GM21576 (cell line): ENCODE results near the gene PER1.
A peak's percentile ranks its signal among the peaks of the same experiment; 100 is the strongest.
"Not testable (repeated sequence)": the region's sequence is repeated elsewhere in the genome, so short reads cannot be mapped to it uniquely, and the experiment has no call there.

Source experiments
- ATAC-seq: cut with Tn5 transposase; IDR thresholded peaks from one replicate; pipeline ENCODE4 v1.9.1; 2021; ENCODE audit warnings: mild to moderate bottlenecking, moderate library complexity; ENCODE audit not compliant: unreplicated experiment

PER1 gene

GRCh38 chr17:8152112-8152775 lies at the start of gene PER1:
TSS of gene PER1 (minus strand) at chr17:8152404. CDS start at chr17:8150706, 1,698 bp downstream.
- ATAC-seq = peak; percentile 22

- ATAC-seq = no peak
Observed at GRCh38 chr17:8192070-8192815, 40.0 kb upstream of the PER1 start.

GRCh38 chr17:8190506-8190905 lies 38.3 kb upstream of the PER1 start:
- no peak for ATAC-seq

- ATAC-seq = peak; percentile 52
Observed at GRCh38 chr17:8189711-8190477, 37.7 kb upstream of the PER1 start, which contains the start of gene BORCS6. TSS of gene BORCS6 (minus strand) at chr17:8190180. CDS start at chr17:8190140, 40 bp downstream.

- no peak for ATAC-seq
Observed at GRCh38 chr17:8189041-8189710, 37.0 kb upstream of the PER1 start.

- ATAC-seq = no peak
Observed at GRCh38 chr17:8188263-8188839, 36.1 kb upstream of the PER1 start.

GRCh38 chr17:8187517-8188262 lies 35.5 kb upstream of the PER1 start:
- no peak for ATAC-seq

- peak; percentile 27 for ATAC-seq
Observed at GRCh38 chr17:8186787-8187516, 34.7 kb upstream of the PER1 start.

GRCh38 chr17:8186446-8186786 lies 34.2 kb upstream of the PER1 start:
- no peak for ATAC-seq

GRCh38 chr17:8185582-8186445 lies 33.6 kb upstream of the PER1 start:
- no peak for ATAC-seq

GRCh38 chr17:8176998-8177731 lies 25.0 kb upstream of the PER1 start:
- ATAC-seq = no peak

GRCh38 chr17:8176197-8176940 lies 24.2 kb upstream of the PER1 start, which contains the start of gene TMEM107:
TSS of gene TMEM107 (minus strand) at chr17:8176380. CDS start at chr17:8176286, 94 bp downstream.
- peak; percentile 53 for ATAC-seq

GRCh38 chr17:8175795-8176196 lies 23.6 kb upstream of the PER1 start:
- ATAC-seq = peak; percentile 3

GRCh38 chr17:8173871-8174322 lies 21.7 kb upstream of the PER1 start:
- ATAC-seq = no peak

- ATAC-seq = peak; percentile 67
Observed at GRCh38 chr17:8173056-8173870, 21.1 kb upstream of the PER1 start.

GRCh38 chr17:8170186-8170585 lies 18.0 kb upstream of the PER1 start:
- not testable (repeated sequence) for ATAC-seq
